Measurements from ENCODE around the gene GPR34. TPM values are rescaled to one million over a fixed set of nuclear protein-coding genes. Genes with fewer than 3 reads are reported as not detected.

GPR34 gene
- total and polyA plus RNA-seq, 2 of the 13 experiments (the other 11 are each of a cell fraction or from before 2014, with no cell fraction given), result not detected

GRCh38 chrX:41661366-41662095 lies 27.2 kb upstream of the GPR34 start:
- no peak overlapping the region for H3K4me3 ChIP-seq (replicated peaks in 1 of 3; ENCODE audit: insufficient read depth in 1 of 3, low read depth in 2 of 3, low read length in 3 of 3)
- WGBS (ENCODE audit: low lambda C conversion rate), result 100% methylated on average over 1 of the region's 2 CpGs
- H3K4me2 ChIP-seq (ENCODE audit: low read depth, low read length), result no peak overlapping the region
- ChIA-PET POLR2A (no interaction called here), CTCF (ENCODE audit: low intra/inter-chr PET ratio, low total read pairs) (no interaction called here)
- TF ChIP-seq ATF6 (CRISPR knock-in tag; conservative IDR thresholded peaks at IDR 0.05) (no peak), HNRNPLL (IDR thresholded peaks at IDR 0.05; ENCODE audit: low read depth, low read length, poor library complexity, severe bottlenecking) (no peak), POGK (CRISPR knock-in tag; conservative IDR thresholded peaks at IDR 0.05) (no peak), ZNF772 (CRISPR knock-in tag; IDR thresholded peaks at IDR 0.05) (no peak), ONECUT2 (CRISPR knock-in tag; IDR thresholded peaks at IDR 0.05) (no peak), NPAS2 (CRISPR knock-in tag; IDR thresholded peaks at IDR 0.05; ENCODE audit: borderline replicate concordance) (no peak), ZC3H4 (CRISPR knock-in tag; IDR thresholded peaks at IDR 0.05; ENCODE audit: borderline replicate concordance) (no peak), FOSL2 (CRISPR knock-in tag; IDR thresholded peaks at IDR 0.05) (no peak), ZSCAN21 (CRISPR knock-in tag; IDR thresholded peaks at IDR 0.05; ENCODE audit: borderline replicate concordance) (no peak), CEBPG (CRISPR knock-in tag; IDR thresholded peaks at IDR 0.05) (no peak), SALL2 (CRISPR knock-in tag; IDR thresholded peaks at IDR 0.05) (no peak), ZNF354B (CRISPR knock-in tag; IDR thresholded peaks at IDR 0.05) (no peak), ZNF317 (CRISPR knock-in tag; IDR thresholded peaks at IDR 0.05) (no peak)
- H3K4me1 ChIP-seq (ENCODE audit: insufficient read depth, low read length), result no peaks in the 10 kb centered on the region
- peaks cover 2 to 4% of the 10 kb centered on the region in 2 experiments; a peak in 3 of 5 replicates for H3K36me3 ChIP-seq (replicated peaks in 1 of 2; ENCODE audit: control insufficient read depth in 1 of 2, insufficient read depth in 2 of 2, low read length in 2 of 2)
- no peaks in the 10 kb centered on the region for H4K20me1 ChIP-seq (ENCODE audit: insufficient read depth, low read length)
- in situ Hi-C loops (cut with HindIII; ENCODE audit: extremely low pct_ligation_motif_present, low pct_unique_long_range_greater_than_20kb), result no loop called here
- BruUV-seq (replicated peaks), result no TSS peak
- no peak overlapping the region for H3K9ac ChIP-seq (ENCODE audit: insufficient read depth, low read depth, low read length)
- DNase-seq (ENCODE audit: low spot score), result no peak
- H3K27me3 ChIP-seq (ENCODE audit: control insufficient read depth in 1 of 2, insufficient read depth in 2 of 2, low read length in 2 of 2), result no peaks in the 10 kb centered on the region
- intact Hi-C loops (cut with micrococcal nuclease; ENCODE audit: unreplicated experiment), result no loop called here
- no peak overlapping the region for H2AFZ ChIP-seq (ENCODE audit: low read length)
- no peaks in the 10 kb centered on the region for H3K79me2 ChIP-seq (ENCODE audit: insufficient read depth, low read length)
- FAIRE-seq, result no peak
- ATAC-seq, result no peak
- no peaks in the 10 kb centered on the region for H3K9me3 ChIP-seq (ENCODE audit: low read length)
- H3K27ac ChIP-seq (ENCODE audit: extremely low read length, insufficient read depth, low read length), result no peak overlapping the region

Data from HepG2 (cell line).